ENCODE data around the gene CTDSP1.

DNA sequence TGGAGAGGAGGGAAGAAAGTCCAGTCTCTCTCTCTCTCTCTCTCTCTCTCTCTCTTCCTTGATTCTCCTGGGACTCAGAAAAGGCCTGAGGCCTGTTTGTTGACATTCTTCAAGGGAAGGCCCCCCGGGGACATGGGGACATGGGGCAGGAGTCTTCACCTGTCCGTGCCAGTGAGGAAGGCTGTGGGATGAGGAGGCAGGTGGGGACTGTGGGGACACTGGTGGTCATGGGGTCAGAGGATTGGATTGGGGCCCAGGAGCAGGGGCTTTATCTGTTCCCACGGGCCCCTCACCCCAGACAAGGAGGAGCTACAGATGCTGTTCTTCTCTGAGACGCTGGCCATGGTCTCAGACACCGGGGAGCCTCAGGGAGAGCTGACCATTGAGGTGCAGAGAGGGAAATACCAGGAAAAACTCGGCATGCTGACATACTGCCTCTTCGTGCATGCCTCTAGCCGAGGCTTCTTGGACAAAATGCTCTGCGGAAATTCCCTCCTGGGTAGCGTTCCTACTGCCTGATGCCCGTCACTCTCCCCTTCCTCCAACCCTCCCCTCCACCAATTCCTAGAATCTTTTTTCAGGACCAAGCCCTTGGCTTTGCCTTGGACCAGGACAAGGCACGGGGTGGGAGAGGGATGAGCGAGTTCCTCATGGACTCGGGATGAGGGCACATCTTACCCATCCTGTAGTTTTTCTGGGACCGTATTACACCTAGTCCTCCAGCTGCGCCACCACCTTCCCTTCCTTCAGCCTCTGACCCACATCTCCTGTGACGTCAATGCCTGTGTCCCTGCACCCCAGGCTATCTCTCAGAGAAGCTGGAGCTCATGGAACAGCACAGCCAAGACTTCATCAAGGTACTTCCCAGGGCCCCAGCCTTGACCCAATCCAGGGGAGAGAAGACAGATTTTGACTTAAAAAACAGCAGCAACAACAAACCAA lies 42.2 kb upstream of the CTDSP1 start:
- no peak for TF ChIP-seq CEBPB (IDR thresholded peaks at IDR 0.05)
- TF ChIP-seq CREB1 (IDR thresholded peaks at IDR 0.05; ENCODE audit: low read depth), result no peak
- no peak for TF ChIP-seq RAD21 (IDR thresholded peaks at IDR 0.05; ENCODE audit: low read depth)
- TF ChIP-seq, protein P1, sequence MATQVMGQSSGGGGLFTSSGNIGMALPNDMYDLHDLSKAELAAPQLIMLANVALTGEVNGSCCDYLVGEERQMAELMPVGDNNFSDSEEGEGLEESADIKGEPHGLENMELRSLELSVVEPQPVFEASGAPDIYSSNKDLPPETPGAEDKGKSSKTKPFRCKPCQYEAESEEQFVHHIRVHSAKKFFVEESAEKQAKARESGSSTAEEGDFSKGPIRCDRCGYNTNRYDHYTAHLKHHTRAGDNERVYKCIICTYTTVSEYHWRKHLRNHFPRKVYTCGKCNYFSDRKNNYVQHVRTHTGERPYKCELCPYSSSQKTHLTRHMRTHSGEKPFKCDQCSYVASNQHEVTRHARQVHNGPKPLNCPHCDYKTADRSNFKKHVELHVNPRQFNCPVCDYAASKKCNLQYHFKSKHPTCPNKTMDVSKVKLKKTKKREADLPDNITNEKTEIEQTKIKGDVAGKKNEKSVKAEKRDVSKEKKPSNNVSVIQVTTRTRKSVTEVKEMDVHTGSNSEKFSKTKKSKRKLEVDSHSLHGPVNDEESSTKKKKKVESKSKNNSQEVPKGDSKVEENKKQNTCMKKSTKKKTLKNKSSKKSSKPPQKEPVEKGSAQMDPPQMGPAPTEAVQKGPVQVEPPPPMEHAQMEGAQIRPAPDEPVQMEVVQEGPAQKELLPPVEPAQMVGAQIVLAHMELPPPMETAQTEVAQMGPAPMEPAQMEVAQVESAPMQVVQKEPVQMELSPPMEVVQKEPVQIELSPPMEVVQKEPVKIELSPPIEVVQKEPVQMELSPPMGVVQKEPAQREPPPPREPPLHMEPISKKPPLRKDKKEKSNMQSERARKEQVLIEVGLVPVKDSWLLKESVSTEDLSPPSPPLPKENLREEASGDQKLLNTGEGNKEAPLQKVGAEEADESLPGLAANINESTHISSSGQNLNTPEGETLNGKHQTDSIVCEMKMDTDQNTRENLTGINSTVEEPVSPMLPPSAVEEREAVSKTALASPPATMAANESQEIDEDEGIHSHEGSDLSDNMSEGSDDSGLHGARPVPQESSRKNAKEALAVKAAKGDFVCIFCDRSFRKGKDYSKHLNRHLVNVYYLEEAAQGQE (IDR thresholded peaks at IDR 0.05; ENCODE audit: low read depth), result no peak
- TF ChIP-seq EGR1 (IDR thresholded peaks at IDR 0.05), result no peak
- TF ChIP-seq, protein P2, sequence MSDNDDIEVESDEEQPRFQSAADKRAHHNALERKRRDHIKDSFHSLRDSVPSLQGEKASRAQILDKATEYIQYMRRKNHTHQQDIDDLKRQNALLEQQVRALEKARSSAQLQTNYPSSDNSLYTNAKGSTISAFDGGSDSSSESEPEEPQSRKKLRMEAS (IDR thresholded peaks at IDR 0.05), result no peak
- TF ChIP-seq YY1 (IDR thresholded peaks at IDR 0.05; ENCODE audit: low read depth), result no peak
- TF ChIP-seq FOXM1 (IDR thresholded peaks at IDR 0.05; ENCODE audit: borderline replicate concordance, low read depth), result no peak
- no peak for TF ChIP-seq NFIC (IDR thresholded peaks at IDR 0.05)
- TF ChIP-seq TAF1 (IDR thresholded peaks at IDR 0.05; ENCODE audit: low read depth), result no peak
- no peak for TF ChIP-seq TEAD4 (IDR thresholded peaks at IDR 0.05)
- no peak for TF ChIP-seq EP300 (IDR thresholded peaks at IDR 0.05; ENCODE audit: borderline replicate concordance)
- TF ChIP-seq TCF12 (IDR thresholded peaks at IDR 0.05; ENCODE audit: low read depth), result no peak
- TF ChIP-seq, protein P3, sequence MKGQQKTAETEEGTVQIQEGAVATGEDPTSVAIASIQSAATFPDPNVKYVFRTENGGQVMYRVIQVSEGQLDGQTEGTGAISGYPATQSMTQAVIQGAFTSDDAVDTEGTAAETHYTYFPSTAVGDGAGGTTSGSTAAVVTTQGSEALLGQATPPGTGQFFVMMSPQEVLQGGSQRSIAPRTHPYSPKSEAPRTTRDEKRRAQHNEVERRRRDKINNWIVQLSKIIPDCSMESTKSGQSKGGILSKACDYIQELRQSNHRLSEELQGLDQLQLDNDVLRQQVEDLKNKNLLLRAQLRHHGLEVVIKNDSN (IDR thresholded peaks at IDR 0.05), result no peak

Measured in Ishikawa (cell line).